HL-60 (cell line): ENCODE data around the gene ARAF.
A peak's percentile ranks its signal among the peaks of the same experiment; 100 is the strongest.

Source experiments
- GABPA ChIP-seq: IDR thresholded peaks from 2 replicates; pipeline ENCODE4 v1.6.1; 2012; ENCODE audit warnings: low read depth
- POLR2AphosphoS5 ChIP-seq: IDR thresholded peaks from 2 replicates; pipeline ENCODE4 v1.6.1; 2012; ENCODE audit warnings: low read depth
- TF ChIP-seq, protein P1 (sequence below): IDR thresholded peaks from one replicate; pipeline ENCODE4 v1.5.1; 2011; ENCODE audit warnings: low read length, control low read depth, inconsistent platforms; ENCODE audit not compliant: insufficient read depth
- TF ChIP-seq, protein P2 (sequence below): IDR thresholded peaks from 2 replicates; pipeline ENCODE4 v1.6.1; 2012; ENCODE audit warnings: low read depth; ENCODE audit not compliant: insufficient replicate concordance

GRCh38 chrX:47618923-47619485 lies 58.0 kb downstream of the ARAF start:
- TF ChIP-seq, protein P1, sequence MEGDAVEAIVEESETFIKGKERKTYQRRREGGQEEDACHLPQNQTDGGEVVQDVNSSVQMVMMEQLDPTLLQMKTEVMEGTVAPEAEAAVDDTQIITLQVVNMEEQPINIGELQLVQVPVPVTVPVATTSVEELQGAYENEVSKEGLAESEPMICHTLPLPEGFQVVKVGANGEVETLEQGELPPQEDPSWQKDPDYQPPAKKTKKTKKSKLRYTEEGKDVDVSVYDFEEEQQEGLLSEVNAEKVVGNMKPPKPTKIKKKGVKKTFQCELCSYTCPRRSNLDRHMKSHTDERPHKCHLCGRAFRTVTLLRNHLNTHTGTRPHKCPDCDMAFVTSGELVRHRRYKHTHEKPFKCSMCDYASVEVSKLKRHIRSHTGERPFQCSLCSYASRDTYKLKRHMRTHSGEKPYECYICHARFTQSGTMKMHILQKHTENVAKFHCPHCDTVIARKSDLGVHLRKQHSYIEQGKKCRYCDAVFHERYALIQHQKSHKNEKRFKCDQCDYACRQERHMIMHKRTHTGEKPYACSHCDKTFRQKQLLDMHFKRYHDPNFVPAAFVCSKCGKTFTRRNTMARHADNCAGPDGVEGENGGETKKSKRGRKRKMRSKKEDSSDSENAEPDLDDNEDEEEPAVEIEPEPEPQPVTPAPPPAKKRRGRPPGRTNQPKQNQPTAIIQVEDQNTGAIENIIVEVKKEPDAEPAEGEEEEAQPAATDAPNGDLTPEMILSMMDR: no peak
- TF ChIP-seq, protein P2, sequence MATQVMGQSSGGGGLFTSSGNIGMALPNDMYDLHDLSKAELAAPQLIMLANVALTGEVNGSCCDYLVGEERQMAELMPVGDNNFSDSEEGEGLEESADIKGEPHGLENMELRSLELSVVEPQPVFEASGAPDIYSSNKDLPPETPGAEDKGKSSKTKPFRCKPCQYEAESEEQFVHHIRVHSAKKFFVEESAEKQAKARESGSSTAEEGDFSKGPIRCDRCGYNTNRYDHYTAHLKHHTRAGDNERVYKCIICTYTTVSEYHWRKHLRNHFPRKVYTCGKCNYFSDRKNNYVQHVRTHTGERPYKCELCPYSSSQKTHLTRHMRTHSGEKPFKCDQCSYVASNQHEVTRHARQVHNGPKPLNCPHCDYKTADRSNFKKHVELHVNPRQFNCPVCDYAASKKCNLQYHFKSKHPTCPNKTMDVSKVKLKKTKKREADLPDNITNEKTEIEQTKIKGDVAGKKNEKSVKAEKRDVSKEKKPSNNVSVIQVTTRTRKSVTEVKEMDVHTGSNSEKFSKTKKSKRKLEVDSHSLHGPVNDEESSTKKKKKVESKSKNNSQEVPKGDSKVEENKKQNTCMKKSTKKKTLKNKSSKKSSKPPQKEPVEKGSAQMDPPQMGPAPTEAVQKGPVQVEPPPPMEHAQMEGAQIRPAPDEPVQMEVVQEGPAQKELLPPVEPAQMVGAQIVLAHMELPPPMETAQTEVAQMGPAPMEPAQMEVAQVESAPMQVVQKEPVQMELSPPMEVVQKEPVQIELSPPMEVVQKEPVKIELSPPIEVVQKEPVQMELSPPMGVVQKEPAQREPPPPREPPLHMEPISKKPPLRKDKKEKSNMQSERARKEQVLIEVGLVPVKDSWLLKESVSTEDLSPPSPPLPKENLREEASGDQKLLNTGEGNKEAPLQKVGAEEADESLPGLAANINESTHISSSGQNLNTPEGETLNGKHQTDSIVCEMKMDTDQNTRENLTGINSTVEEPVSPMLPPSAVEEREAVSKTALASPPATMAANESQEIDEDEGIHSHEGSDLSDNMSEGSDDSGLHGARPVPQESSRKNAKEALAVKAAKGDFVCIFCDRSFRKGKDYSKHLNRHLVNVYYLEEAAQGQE: peak; percentile 58
- TF ChIP-seq POLR2AphosphoS5 (no peak), GABPA (no peak)
